Stimulated activated CD4-positive, alpha-beta T cell treated with anti-CD3 and anti-CD28 coated beads, Interleukin-4, amount 100 ng/mL, for 48 hours (primary cell): ENCODE measurements around the gene IFNL3.
"Not testable (repeated sequence)": the region's sequence is repeated elsewhere in the genome, so short reads cannot be mapped to it uniquely, and the experiment has no call there.

Experiments used
- DNase-seq, 2 donors: peaks; one replicate each; pipeline ENCODE4 v3.0.0-alpha.2; 2020; ENCODE audit warnings: low read depth in 2 of 2

The IFNL3 gene

GRCh38 chr19:39253374-39254149 lies 8.8 kb upstream of the IFNL3 start:
- DNase-seq = no peak

- DNase-seq = no peak
These were observed 7.7 kb upstream of the IFNL3 start for GRCh38 chr19:39252458-39252857.

GRCh38 chr19:39251846-39252245 lies 7.0 kb upstream of the IFNL3 start:
- DNase-seq = no peak

GRCh38 chr19:39251081-39251480 lies 6.3 kb upstream of the IFNL3 start:
- no peak for DNase-seq

- DNase-seq = no peak
These were observed 4.0 kb upstream of the IFNL3 start, which contains the start of gene IFNL4 for GRCh38 chr19:39248806-39249205. TSS of gene IFNL4 (minus strand) at chr19:39248856.

GRCh38 chr19:39247701-39248664 lies 3.2 kb upstream of the IFNL3 start:
- DNase-seq = no peak

- DNase-seq = no peak
These were observed 2.3 kb upstream of the IFNL3 start for GRCh38 chr19:39246951-39247669.

- not testable (repeated sequence) for DNase-seq
These were observed 360 bp upstream of the IFNL3 start for GRCh38 chr19:39245166-39245565.

- not testable (repeated sequence) for DNase-seq
These were observed 1.1 kb downstream of the IFNL3 start for GRCh38 chr19:39243741-39244140.

- no peak for DNase-seq
These were observed 4.4 kb downstream of the IFNL3 start for GRCh38 chr19:39240421-39240820.

GRCh38 chr19:39238944-39239343 lies 5.9 kb downstream of the IFNL3 start:
- no peak for DNase-seq

GRCh38 chr19:39238209-39238608 lies 6.6 kb downstream of the IFNL3 start:
- DNase-seq = no peak

- DNase-seq = peak in 1 of 2 donors; percentile 42
These were observed 7.3 kb downstream of the IFNL3 start for GRCh38 chr19:39237200-39238184.

- no peak for DNase-seq
These were observed 8.3 kb downstream of the IFNL3 start for GRCh38 chr19:39236527-39236926.

- DNase-seq = no peak
These were observed 12.1 kb downstream of the IFNL3 start for GRCh38 chr19:39232708-39233107.

- DNase-seq = no peak
These were observed 14.6 kb downstream of the IFNL3 start for GRCh38 chr19:39230096-39230764.

- no peak for DNase-seq
These were observed 19.9 kb downstream of the IFNL3 start for GRCh38 chr19:39224910-39225309.

GRCh38 chr19:39223703-39224279 lies 21.0 kb downstream of the IFNL3 start:
- DNase-seq = no peak

GRCh38 chr19:39219108-39219507 lies 25.7 kb downstream of the IFNL3 start:
- DNase-seq = not testable (repeated sequence)
